HepG2 (cell line): ENCODE data around the gene ANKRD39. TPM values are rescaled to one million over a fixed set of nuclear protein-coding genes. Genes with fewer than 3 reads are reported as not detected.

ENCODE experiments used
- ATF1 ChIP-seq: IDR thresholded peaks from 2 replicates; pipeline ENCODE4 v1.6.1; 2016; ENCODE audit warnings: mild to moderate bottlenecking, control low read depth
- CTCF ChIP-seq: sonication (generic); formaldehyde crosslinking; IDR thresholded peaks from 2 replicates; pipeline ENCODE4 v1.5.0; 2020; ENCODE audit warnings: mild to moderate bottlenecking, missing genetic modification reagents, moderate library complexity
- E2F1 ChIP-seq: sonication (generic); formaldehyde crosslinking; IDR thresholded peaks from 2 replicates; pipeline ENCODE4 v1.5.0; 2020; ENCODE audit warnings: missing genetic modification reagents
- IRF2 ChIP-seq: IDR thresholded peaks from 2 replicates; pipeline ENCODE4 v1.6.1; 2018; ENCODE audit warnings: missing genetic modification reagents, missing compliant biosample characterization
- MATR3 ChIP-seq: sonication (generic); formaldehyde crosslinking; IDR thresholded peaks from 2 replicates; pipeline ENCODE4 v1.4.0; 2020; ENCODE audit warnings: missing genetic modification reagents
- NFE2L2 ChIP-seq: fragments of 150-350 bp; IDR thresholded peaks from 2 replicates; pipeline ENCODE4 v1.6.1; 2014; ENCODE audit warnings: low read length
- NFIB ChIP-seq: sonication (generic); formaldehyde crosslinking; IDR thresholded peaks from 2 replicates; pipeline ENCODE4 v1.9.0; 2021; ENCODE audit warnings: missing genetic modification reagents, mild to moderate bottlenecking, borderline replicate concordance
- PHF20 ChIP-seq: sonication (generic); formaldehyde crosslinking; IDR thresholded peaks from 2 replicates; pipeline ENCODE4 v1.5.0; 2020; ENCODE audit warnings: mild to moderate bottlenecking, missing genetic modification reagents
- RAD21 ChIP-seq: fragments of 450-650 bp; formaldehyde crosslinking; IDR thresholded peaks from 2 replicates; pipeline ENCODE4 v1.5.0; 2020; ENCODE audit warnings: mild to moderate bottlenecking
- RFX3 ChIP-seq: IDR thresholded peaks from 2 replicates; pipeline ENCODE4 v1.6.1; 2016; ENCODE audit warnings: missing biosample characterization, missing genetic modification reagents
- SIX1 ChIP-seq: sonication (generic); formaldehyde crosslinking; IDR thresholded peaks from 2 replicates; pipeline ENCODE4 v1.4.0; 2020; ENCODE audit warnings: missing genetic modification reagents, borderline replicate concordance
- SNAPC2 ChIP-seq: sonication (generic); formaldehyde crosslinking; IDR thresholded peaks from 2 replicates; pipeline ENCODE4 v1.8.1; 2022; ENCODE audit warnings: mild to moderate bottlenecking, missing genetic modification reagents
- ZFP1 ChIP-seq: IDR thresholded peaks from 2 replicates; pipeline ENCODE4 v1.6.1; 2016
- ZNF318 ChIP-seq: sonication (generic); formaldehyde crosslinking; IDR thresholded peaks from 2 replicates; pipeline ENCODE4 v1.4.0; 2020; ENCODE audit warnings: mild to moderate bottlenecking, missing genetic modification reagents
- ZNF431 ChIP-seq: sonication (generic); formaldehyde crosslinking; IDR thresholded peaks from 2 replicates; pipeline ENCODE4 v1.9.0; 2022; ENCODE audit warnings: missing genetic modification reagents, low read depth, mild to moderate bottlenecking, borderline replicate concordance
- ZNF720 ChIP-seq: sonication (generic); formaldehyde crosslinking; IDR thresholded peaks from 2 replicates; pipeline ENCODE4 v1.4.0; 2020; ENCODE audit warnings: missing genetic modification reagents
- ZNF800 ChIP-seq: sonication (generic); formaldehyde crosslinking; IDR thresholded peaks from 2 replicates; pipeline ENCODE4 v1.4.0; 2020; ENCODE audit warnings: missing genetic modification reagents
- polyA plus RNA-seq, 8 experiments: library from polyadenylated mRNA; depleted of rRNA in 3 of 8; stranded (reverse) in 7 of 8; unstranded in 1 of 8; fragments of >200 nt; fragmentation: Illumina TruSeq in 4 of 8; extraction: Trizol in 4 of 8; gene quantifications; 2 replicates each; pipeline versions ENCODE4 v1.2.1 to v1.2.3, GENCODE V29; 2011 to 2016; ENCODE audit warnings: low read depth in 4 of 8, missing spikeins in 1 of 8, mixed read lengths in 1 of 8; ENCODE audit not compliant: insufficient read depth in 1 of 8
- total RNA-seq, 5 experiments: library from RNA; depleted of rRNA; stranded (reverse); fragments of >200 nt; fragmentation: Illumina TruSeq; extraction: Trizol; gene quantifications; 2 replicates each; pipeline ENCODE4 v1.2.3, GENCODE V29; 2016; ENCODE audit warnings: low read depth in 1 of 5

The ANKRD39 gene
- total and polyA plus RNA-seq, 2 of the 13 experiments (the other 11 are each of a cell fraction or from before 2014, with no cell fraction given), result 23.2 to 24.8 TPM

GRCh38 chr2:96857667-96858372 lies at the start of gene ANKRD39 (continued):
- TF ChIP-seq ZNF318 (no peak), ZFP1 (CRISPR knock-in tag) (0 out of 2 replicates have a peak, but pooled peaks have one; percentile 46), IRF2 (CRISPR knock-in tag) (peak; percentile 79), NFE2L2 (no peak), PHF20 (CRISPR knock-in tag) (peak; percentile 58), E2F1 (no peak; the same call in 1 of the 2 replicates), RAD21 (peak; percentile 100), ZNF431 (CRISPR knock-in tag) (no peak), ATF1 (CRISPR knock-in tag) (no peak), ZNF720 (CRISPR knock-in tag) (peak; percentile 45; the same call in 1 of the 2 replicates), ZNF800 (CRISPR knock-in tag) (peak; percentile 63; the same call in 1 of the 2 replicates), SIX1 (0 out of 2 replicates have a peak, but pooled peaks have one; percentile 18), MATR3 (CRISPR knock-in tag) (no peak), SNAPC2 (CRISPR knock-in tag) (peak; percentile 91), CTCF (CRISPR knock-in tag) (peak; percentile 98), RFX3 (CRISPR knock-in tag) (no peak), NFIB (CRISPR knock-in tag) (no peak)
